HFF-Myc (cell line): Measurements from ENCODE around the gene PPP4R1.
"Not testable (repeated sequence)": the region's sequence is repeated elsewhere in the genome, so short reads cannot be mapped to it uniquely, and the experiment has no call there.

ENCODE experiments used
- DNase-seq: peaks from one replicate; pipeline ENCODE4 v3.0.0-alpha.2; 2011; ENCODE audit warnings: low read depth; ENCODE audit errors: extremely low read depth
- H3K4me3 ChIP-seq: replicated peaks from 2 replicates; pipeline ENCODE4 v1.5.1; 2011; ENCODE audit warnings: low read depth, mild to moderate bottlenecking, control low read depth, low read length
- CTCF ChIP-seq: IDR thresholded peaks from 2 replicates; pipeline ENCODE4 v1.5.1; 2012; ENCODE audit warnings: mild to moderate bottlenecking, low read depth, low read length, control low read depth; ENCODE audit errors: missing control alignments

PPP4R1 gene

GRCh38 chr18:9642799-9643462, 28.6 kb upstream of the PPP4R1 start:
- DNase-seq, result no peak
- no peak for TF ChIP-seq CTCF
- no peak overlapping the region for H3K4me3 ChIP-seq

GRCh38 chr18:9641081-9641480, 26.7 kb upstream of the PPP4R1 start:
- H3K4me3 ChIP-seq, DNase-seq: not testable (repeated sequence)

GRCh38 chr18:9638886-9639285, 24.5 kb upstream of the PPP4R1 start:
- H3K4me3 ChIP-seq, result no peak overlapping the region
- no peak for TF ChIP-seq CTCF
- no peak for DNase-seq

GRCh38 chr18:9637036-9637767, 22.8 kb upstream of the PPP4R1 start:
- no peak for TF ChIP-seq CTCF
- H3K4me3 ChIP-seq, result no peak overlapping the region
- no peak for DNase-seq

GRCh38 chr18:9634856-9635255, 20.5 kb upstream of the PPP4R1 start:
- TF ChIP-seq CTCF, result no peak
- no peak for DNase-seq
- no peak overlapping the region for H3K4me3 ChIP-seq

GRCh38 chr18:9631814-9632496, 17.6 kb upstream of the PPP4R1 start:
- H3K4me3 ChIP-seq, result no peak overlapping the region
- TF ChIP-seq CTCF, result no peak
- peak; percentile 73 for DNase-seq

GRCh38 chr18:9630444-9630843, 16.1 kb upstream of the PPP4R1 start:
- H3K4me3 ChIP-seq, result no peak overlapping the region
- DNase-seq, result no peak
- no peak for TF ChIP-seq CTCF
